ENCODE measurements around the gene DSEL. TPM values are rescaled to one million over a fixed set of nuclear protein-coding genes. Genes with fewer than 3 reads are reported as not detected.

DSEL gene
- total and polyA plus RNA-seq, 2 of the 8 experiments (the other 6 are each of a cell fraction or from before 2014, with no cell fraction given): 3.0 to 22.8 TPM

- Histone ChIP-seq H4K91ac (replicated peaks; ENCODE audit: insufficient read length, low read length) (no peak overlapping the region), H3K36me3 (ENCODE audit: control insufficient read depth in 2 of 4, insufficient read depth in 4 of 4, low read length in 3 of 4) (no peaks in the 10 kb centered on the region), H4K20me1 (replicated peaks in 1 of 2; ENCODE audit: control insufficient read depth in 1 of 2, insufficient read depth in 2 of 2, low read length in 2 of 2) (no peaks in the 10 kb centered on the region), H2BK120ac (replicated peaks; ENCODE audit: low read depth, low read length) (no peak overlapping the region), H3K27ac (ENCODE audit: low read depth, low read length) (no peak overlapping the region), H3K27me3 (replicated peaks in 1 of 4; ENCODE audit: control insufficient read depth in 3 of 4, extremely low read depth in 1 of 4, insufficient read depth in 3 of 4, low read length in 3 of 4) (no peaks in the 10 kb centered on the region), H2BK20ac (ENCODE audit: low read length) (no peak overlapping the region), H2AFZ (ENCODE audit: low read length) (no peak overlapping the region), H3K4me2 (ENCODE audit: insufficient read depth in 1 of 2, low read depth in 2 of 2, low read length in 2 of 2) (no peak overlapping the region), H3K9me3 (ENCODE audit: insufficient read depth in 2 of 2, low read depth in 1 of 2, low read length in 1 of 2) (no peaks in the 10 kb centered on the region), H3K23ac (ENCODE audit: insufficient read length) (no peak overlapping the region), H2AK5ac (ENCODE audit: low read depth, low read length) (no peak overlapping the region), H3K4me3 (ENCODE audit: extremely low read depth in 1 of 4, insufficient read depth in 2 of 4, low read depth in 3 of 4, low read length in 4 of 4) (no peak overlapping the region), H3K56ac (replicated peaks; ENCODE audit: insufficient read length, low read depth, low read length) (no peak overlapping the region), H3K79me1 (ENCODE audit: low read depth, low read length) (no peaks in the 10 kb centered on the region), H2BK15ac (ENCODE audit: low read length) (no peak overlapping the region), H2BK5ac (ENCODE audit: low read depth, low read length) (no peak overlapping the region), H4K5ac (ENCODE audit: insufficient read length, low read depth, low read length) (no peak overlapping the region), H3K79me2 (ENCODE audit: control insufficient read depth in 1 of 2, insufficient read depth in 2 of 2, low read length in 2 of 2) (no peaks in the 10 kb centered on the region), H3K18ac (ENCODE audit: extremely low read depth, low read length) (no peak overlapping the region), H3K14ac (ENCODE audit: insufficient read length) (no peak overlapping the region), H3K9ac (replicated peaks in 1 of 4; ENCODE audit: extremely low read depth in 1 of 4, low read depth in 3 of 4, low read length in 3 of 4) (no peak overlapping the region), H3K4ac (replicated peaks; ENCODE audit: insufficient read length, low read depth, low read length) (no peak overlapping the region), H3K23me2 (ENCODE audit: low read depth, low read length) (no peaks in the 10 kb centered on the region; the same call in 1 of the 2 replicates), H4K8ac (ENCODE audit: extremely low read depth, insufficient read depth, low read length) (no peak overlapping the region), H2BK12ac (ENCODE audit: low read depth, low read length) (no peak overlapping the region), H3K4me1 (replicated peaks in 1 of 4; ENCODE audit: control insufficient read depth in 3 of 4, insufficient read depth in 4 of 4, low read length in 3 of 4) (no peaks in the 10 kb centered on the region)
- ChIA-PET POLR2A (ENCODE audit: partially characterized antibody) (no interaction called here), CTCF (ENCODE audit: partially characterized antibody) (interaction anchor here (1.2 kb wide), 1 partner anchor 15 kb away, joined by 3 read pairs; no protein-coding TSS in a partner anchor)
- FAIRE-seq: no peak
- no peak for DNase-seq (ENCODE audit: low read depth in 1 of 2, low spot score in 2 of 2)
- no peak for TF ChIP-seq EZH2 (IDR thresholded peaks at IDR 0.05; ENCODE audit: low read depth, low read length, severe bottlenecking)
- TF ChIP-seq ATF3 (IDR thresholded peaks at IDR 0.05; ENCODE audit: insufficient read depth, low read depth, low read length): no peak
- TF ChIP-seq CREB1 (IDR thresholded peaks at IDR 0.05): no peak
- no peak for TF ChIP-seq USF2 (IDR thresholded peaks at IDR 0.05; ENCODE audit: low read length)
- no peak for TF ChIP-seq SP4 (IDR thresholded peaks at IDR 0.05; ENCODE audit: low read length)
- no peak for TF ChIP-seq TBP (IDR thresholded peaks at IDR 0.05; ENCODE audit: low read depth, low read length)
- TF ChIP-seq RBBP5 (IDR thresholded peaks at IDR 0.05; ENCODE audit: borderline replicate concordance, low read depth, low read length): no peak
- TF ChIP-seq RFX5 (IDR thresholded peaks at IDR 0.05; ENCODE audit: borderline replicate concordance, low read depth, low read length): no peak
- no peak for TF ChIP-seq TCF12 (IDR thresholded peaks at IDR 0.05; ENCODE audit: low read depth, low read length)
- no peak for TF ChIP-seq CTBP2 (IDR thresholded peaks at IDR 0.05; ENCODE audit: borderline replicate concordance, insufficient read depth, insufficient read length, low read length)
- no peak for TF ChIP-seq MAX (IDR thresholded peaks at IDR 0.05)
- no peak for TF ChIP-seq HDAC6 (IDR thresholded peaks at IDR 0.05; ENCODE audit: low read depth, low read length)
- TF ChIP-seq TAF7 (optimal IDR thresholded peaks at IDR 0.05; ENCODE audit: borderline replicate concordance, low read depth, low read length): no peak
Measured at GRCh38 chr18:67545681-67546080, 29.2 kb upstream of the DSEL start.

Measured in H1 (cell line).